Body of pancreas (tissue), 4 donors: ENCODE measurements around the gene SS18L1.

Experiments used
- POLR2A ChIP-seq, 3 donors: fragments of 450-650 bp; IDR thresholded peaks; one replicate each; pipeline ENCODE4 v1.6.1; 2016; ENCODE audit warnings: antibody characterized with exemption in 3 of 3, mild to moderate bottlenecking in 2 of 3
- TF ChIP-seq, protein P1 (sequence below), 7 experiments: fragments of 450-650 bp in 4 of 7; fragments of 200-600 bp in 3 of 7; sonication (generic) in 3 of 7; IDR thresholded peaks; one replicate each; pipeline ENCODE4 v1.5.1; 2016 to 2019; ENCODE audit warnings: antibody characterized with exemption in 7 of 7

DNA sequence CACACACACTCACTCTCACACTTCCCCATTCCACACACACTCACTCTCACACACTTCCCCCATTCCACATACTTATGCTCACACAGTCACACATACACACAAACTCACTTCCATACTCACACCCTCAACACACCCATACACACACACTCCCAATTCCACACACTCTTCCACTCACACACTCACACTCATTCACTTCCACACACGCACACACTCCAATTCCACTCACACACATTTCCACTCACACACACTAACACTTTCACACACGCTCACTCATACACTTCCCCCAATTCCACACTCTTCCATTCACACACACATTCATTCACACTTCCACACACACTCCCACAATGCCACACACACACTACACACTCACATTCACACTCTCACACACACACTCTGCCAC, 86.7 kb downstream of the SS18L1 start:
- TF ChIP-seq, protein P1, sequence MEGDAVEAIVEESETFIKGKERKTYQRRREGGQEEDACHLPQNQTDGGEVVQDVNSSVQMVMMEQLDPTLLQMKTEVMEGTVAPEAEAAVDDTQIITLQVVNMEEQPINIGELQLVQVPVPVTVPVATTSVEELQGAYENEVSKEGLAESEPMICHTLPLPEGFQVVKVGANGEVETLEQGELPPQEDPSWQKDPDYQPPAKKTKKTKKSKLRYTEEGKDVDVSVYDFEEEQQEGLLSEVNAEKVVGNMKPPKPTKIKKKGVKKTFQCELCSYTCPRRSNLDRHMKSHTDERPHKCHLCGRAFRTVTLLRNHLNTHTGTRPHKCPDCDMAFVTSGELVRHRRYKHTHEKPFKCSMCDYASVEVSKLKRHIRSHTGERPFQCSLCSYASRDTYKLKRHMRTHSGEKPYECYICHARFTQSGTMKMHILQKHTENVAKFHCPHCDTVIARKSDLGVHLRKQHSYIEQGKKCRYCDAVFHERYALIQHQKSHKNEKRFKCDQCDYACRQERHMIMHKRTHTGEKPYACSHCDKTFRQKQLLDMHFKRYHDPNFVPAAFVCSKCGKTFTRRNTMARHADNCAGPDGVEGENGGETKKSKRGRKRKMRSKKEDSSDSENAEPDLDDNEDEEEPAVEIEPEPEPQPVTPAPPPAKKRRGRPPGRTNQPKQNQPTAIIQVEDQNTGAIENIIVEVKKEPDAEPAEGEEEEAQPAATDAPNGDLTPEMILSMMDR (IDR thresholded peaks at IDR 0.05) = no peak
- TF ChIP-seq POLR2A (IDR thresholded peaks at IDR 0.05) = no peak
